Measurements from ENCODE around the gene SLC9A2. TPM values are rescaled to one million over a fixed set of nuclear protein-coding genes. Genes with fewer than 3 reads are reported as not detected.

SLC9A2 gene
- total RNA-seq, 2 experiments from 2014 or later = not detected

GRCh38 chr2:102718387-102719316 is 99.3 kb downstream of the SLC9A2 start:
- Mint-ChIP-seq H3K27me3 (no peaks in the 10 kb centered on the region), H3K27ac (no peak overlapping the region), H3K4me1 (ENCODE audit: low read depth) (no peaks in the 10 kb centered on the region), H3K9me3 (no peaks in the 10 kb centered on the region), H3K4me3 (no peak overlapping the region), H3K36me3 (peaks cover 50% of the 10 kb centered on the region)
- intact Hi-C loops (cut with micrococcal nuclease) = no loop called here
- ChIA-PET CTCF (no interaction called here), POLR2A (no interaction called here)
- DNase-seq = no peak

DNA sequence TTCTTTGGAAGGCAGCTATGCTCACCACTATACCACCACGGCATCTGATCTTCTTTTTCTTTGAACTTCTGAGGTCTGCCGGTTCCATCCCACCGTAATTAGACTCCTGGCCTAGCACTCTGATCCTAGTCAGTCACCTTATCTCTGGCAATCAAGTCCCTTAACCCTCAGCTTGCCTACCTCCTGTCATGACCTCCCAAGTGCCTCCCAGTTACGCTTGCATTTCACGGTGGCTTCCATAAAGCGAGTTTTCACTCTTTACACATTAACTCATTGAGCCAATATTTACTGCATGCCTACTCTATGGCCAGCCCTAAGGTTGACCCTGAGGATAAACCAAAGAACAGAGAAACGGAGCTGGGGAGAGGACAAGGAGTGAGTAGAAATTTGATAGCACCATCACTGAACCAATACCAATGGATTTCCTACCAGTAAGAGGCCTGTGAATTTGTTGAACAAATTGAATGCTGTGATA is 104.7 kb downstream of the SLC9A2 start:
- ChIA-PET CTCF (no interaction called here), POLR2A (no interaction called here)
- intact Hi-C loops (cut with micrococcal nuclease) = no loop called here
- DNase-seq = no peak
- H3K4me3 Mint-ChIP-seq = no peak overlapping the region
- peaks cover 58% of the 10 kb centered on the region for H3K36me3 Mint-ChIP-seq
- H3K27ac Mint-ChIP-seq = no peak overlapping the region
- no peaks in the 10 kb centered on the region for H3K9me3 Mint-ChIP-seq
- no peaks in the 10 kb centered on the region for H3K27me3 Mint-ChIP-seq
- no peaks in the 10 kb centered on the region for H3K4me1 Mint-ChIP-seq (ENCODE audit: low read depth)

DNA sequence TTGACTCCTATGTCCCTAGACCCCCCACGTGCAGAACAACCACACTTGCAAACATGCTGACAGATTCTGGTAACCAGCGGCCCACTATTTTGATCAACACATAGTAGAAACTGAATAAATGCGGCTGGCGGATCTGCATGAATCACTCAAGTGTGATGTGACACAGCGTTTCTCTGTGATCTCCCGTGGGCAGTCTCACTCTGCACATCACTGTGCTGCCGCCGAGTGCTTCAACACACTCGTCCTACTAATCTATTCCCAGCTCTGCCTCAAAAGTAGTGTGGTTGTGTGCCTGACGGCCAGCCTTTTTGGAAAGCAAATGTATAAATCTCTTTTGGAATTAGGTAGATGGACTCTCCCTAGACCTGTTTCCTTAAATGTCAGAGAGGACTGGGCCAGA is 105.2 kb downstream of the SLC9A2 start:
- H3K4me3 Mint-ChIP-seq = no peak overlapping the region
- no peaks in the 10 kb centered on the region for H3K4me1 Mint-ChIP-seq (ENCODE audit: low read depth)
- ChIA-PET CTCF (interaction anchor here (1.3 kb wide), 1 partner anchor 29 kb away, joined by 5 read pairs; no protein-coding TSS in a partner anchor), POLR2A (no interaction called here)
- peaks cover 56% of the 10 kb centered on the region for H3K36me3 Mint-ChIP-seq
- intact Hi-C loops (cut with micrococcal nuclease) = no loop called here
- H3K27me3 Mint-ChIP-seq = no peaks in the 10 kb centered on the region
- H3K9me3 Mint-ChIP-seq = no peaks in the 10 kb centered on the region
- no peak overlapping the region for H3K27ac Mint-ChIP-seq
- DNase-seq = no peak

DNA sequence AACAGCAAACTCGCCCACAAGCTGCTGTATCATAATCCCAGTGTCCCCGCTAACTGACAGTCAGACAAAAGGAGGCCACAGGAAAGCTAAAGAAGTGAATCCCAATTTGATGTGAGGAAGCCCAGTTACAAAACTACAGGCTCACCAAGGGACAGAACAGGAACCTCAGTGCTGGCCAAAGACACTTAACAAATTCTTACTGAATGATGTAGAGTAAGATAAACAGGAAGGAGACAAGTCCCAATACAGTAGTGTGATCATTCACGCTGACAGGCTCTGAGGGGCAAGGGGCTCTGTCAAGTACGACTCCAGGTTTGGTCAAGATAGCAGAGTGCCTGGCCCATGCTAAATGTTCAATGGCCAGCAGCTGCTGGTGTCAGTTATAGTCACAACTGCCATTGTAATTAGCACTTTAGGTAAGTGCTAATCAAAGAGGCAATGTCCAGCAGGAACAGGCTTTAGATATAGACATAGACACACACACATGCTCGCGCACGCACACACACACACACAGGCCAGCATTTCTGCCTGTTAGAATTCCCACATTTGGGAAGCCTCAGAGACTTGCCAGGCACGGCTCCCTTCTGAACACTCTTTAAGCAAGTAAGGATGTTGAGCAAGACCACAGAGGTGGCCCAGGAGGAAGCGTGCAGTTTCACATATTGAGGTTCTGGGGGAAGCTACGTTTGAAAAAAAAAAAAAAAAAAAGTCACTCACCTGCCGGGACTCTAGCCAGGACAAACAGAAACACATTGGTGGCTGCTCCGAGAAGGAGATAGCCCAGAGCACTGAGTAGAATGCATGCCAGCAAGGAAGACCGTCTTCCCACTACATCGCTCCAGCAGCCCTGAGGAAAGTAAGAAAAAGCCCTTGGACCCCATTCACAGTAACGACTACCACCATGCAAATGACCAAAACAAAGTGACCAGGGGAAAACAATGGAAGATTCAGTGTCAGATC is 107.1 kb downstream of the SLC9A2 start:
- Mint-ChIP-seq H3K4me3 (no peak overlapping the region), H3K36me3 (peaks cover 45% of the 10 kb centered on the region), H3K4me1 (ENCODE audit: low read depth) (no peaks in the 10 kb centered on the region), H3K9me3 (no peaks in the 10 kb centered on the region), H3K27ac (no peak overlapping the region), H3K27me3 (no peaks in the 10 kb centered on the region)
- CTCF ChIA-PET = no interaction called here
- no peak for DNase-seq
- POLR2A ChIA-PET = no interaction called here
- intact Hi-C loops (cut with micrococcal nuclease) = no loop called here

GRCh38 chr2:102735416-102736109 is 116.2 kb downstream of the SLC9A2 start:
- no peaks in the 10 kb centered on the region for H3K27me3 Mint-ChIP-seq

GRCh38 chr2:102736110-102736409 is 116.7 kb downstream of the SLC9A2 start:
- Mint-ChIP-seq H3K4me3 (peak overlapping the region; percentile 98), H3K36me3 (peaks cover 7% of the 10 kb centered on the region), H3K9me3 (no peaks in the 10 kb centered on the region), H3K4me1 (ENCODE audit: low read depth) (peaks cover 27% of the 10 kb centered on the region), H3K27ac (peak overlapping the region; percentile 81), H3K27me3 (no peaks in the 10 kb centered on the region)
- ChIA-PET POLR2A (interaction anchor here (0.8 to 0.9 kb wide), 2 partner anchors 45 to 50 kb away, joined by 3 read pairs; no protein-coding TSS in a partner anchor), CTCF (interaction anchor here (1.5 to 6.0 kb wide), 2 partner anchors 17 to 20 kb away, joined by 4 to 59 read pairs; no protein-coding TSS in a partner anchor)
- intact Hi-C loops (cut with micrococcal nuclease) = no loop called here
- DNase-seq = no peak

More at GRCh38 chr2:102735416-102736109, 116.2 kb downstream of the SLC9A2 start:
- Mint-ChIP-seq H3K36me3 (peaks cover 10% of the 10 kb centered on the region), H3K9me3 (no peaks in the 10 kb centered on the region), H3K4me1 (ENCODE audit: low read depth) (peaks cover 27% of the 10 kb centered on the region), H3K4me3 (peak overlapping the region; percentile 98), H3K27ac (no peak overlapping the region)
- DNase-seq = no peak
- ChIA-PET POLR2A (interaction anchor here (0.8 to 0.9 kb wide), 2 partner anchors 44 to 49 kb away, joined by 3 read pairs; no protein-coding TSS in a partner anchor), CTCF (interaction anchor here (1.5 to 6.0 kb wide), 2 partner anchors 18 to 20 kb away, joined by 4 to 59 read pairs; no protein-coding TSS in a partner anchor)
- intact Hi-C loops (cut with micrococcal nuclease) = no loop called here

- peak overlapping the region; percentile 98 for H3K4me3 Mint-ChIP-seq
- no peaks in the 10 kb centered on the region for H3K9me3 Mint-ChIP-seq
- H3K4me1 Mint-ChIP-seq (ENCODE audit: low read depth) = peaks cover 27% of the 10 kb centered on the region
- POLR2A ChIA-PET = interaction anchor here (0.8 to 0.9 kb wide), 2 partner anchors 46 to 50 kb away, joined by 3 read pairs; no protein-coding TSS in a partner anchor
- CTCF ChIA-PET = interaction anchor here (0.6 to 6.0 kb wide), 6 partner anchors 17 to 222 kb away, joined by 3 to 59 read pairs (median 4); no protein-coding TSS in a partner anchor
- no peaks in the 10 kb centered on the region for H3K27me3 Mint-ChIP-seq
- H3K27ac Mint-ChIP-seq = peak overlapping the region; percentile 81
- intact Hi-C loops (cut with micrococcal nuclease) = no loop called here
- peaks cover 2% of the 10 kb centered on the region for H3K36me3 Mint-ChIP-seq
- DNase-seq = peak; percentile 89
Measured at GRCh38 chr2:102736410-102737409, 117.4 kb downstream of the SLC9A2 start.

- no peak for DNase-seq
- Mint-ChIP-seq H3K36me3 (no peaks in the 10 kb centered on the region), H3K27me3 (no peaks in the 10 kb centered on the region), H3K9me3 (no peaks in the 10 kb centered on the region), H3K4me3 (peak overlapping the region; percentile 98), H3K27ac (no peak overlapping the region), H3K4me1 (ENCODE audit: low read depth) (peaks cover 27% of the 10 kb centered on the region)
- POLR2A ChIA-PET = no interaction called here
- intact Hi-C loops (cut with micrococcal nuclease) = no loop called here
- CTCF ChIA-PET = interaction anchor here (0.6 to 6.0 kb wide), 5 partner anchors 16 to 179 kb away, joined by 3 to 59 read pairs (median 4); no protein-coding TSS in a partner anchor
Measured at GRCh38 chr2:102737431-102737830, 118.1 kb downstream of the SLC9A2 start.

GRCh38 chr2:102743259-102743658 is 123.9 kb downstream of the SLC9A2 start:
- no peak for DNase-seq
- Mint-ChIP-seq H3K27me3 (no peaks in the 10 kb centered on the region), H3K4me1 (ENCODE audit: low read depth) (no peaks in the 10 kb centered on the region), H3K9me3 (no peaks in the 10 kb centered on the region), H3K4me3 (no peak overlapping the region), H3K27ac (no peak overlapping the region), H3K36me3 (no peaks in the 10 kb centered on the region)
- CTCF ChIA-PET = no interaction called here
- intact Hi-C loops (cut with micrococcal nuclease) = no loop called here
- POLR2A ChIA-PET = no interaction called here

- no peak for DNase-seq
- H3K27ac Mint-ChIP-seq = no peak overlapping the region
- H3K4me3 Mint-ChIP-seq = no peak overlapping the region
- ChIA-PET POLR2A (no interaction called here), CTCF (interaction anchor here (1.1 kb wide), 1 partner anchor 17 kb away, joined by 3 read pairs; no protein-coding TSS in a partner anchor)
- no peaks in the 10 kb centered on the region for H3K4me1 Mint-ChIP-seq (ENCODE audit: low read depth)
- no peaks in the 10 kb centered on the region for H3K27me3 Mint-ChIP-seq
- intact Hi-C loops (cut with micrococcal nuclease) = no loop called here
- no peaks in the 10 kb centered on the region for H3K9me3 Mint-ChIP-seq
- H3K36me3 Mint-ChIP-seq = no peaks in the 10 kb centered on the region
Measured at GRCh38 chr2:102748107-102748506, 128.8 kb downstream of the SLC9A2 start.

Data from activated CD4-positive, alpha-beta memory T cell treated with anti-CD3 and anti-CD28 coated beads for 36 hours (primary cell).